Chondrocyte (in vitro differentiated cells): ENCODE data around the gene TMEM59L. TPM values are rescaled to one million over a fixed set of nuclear protein-coding genes. Genes with fewer than 3 reads are reported as not detected.

ENCODE experiments used
- DNase-seq: peaks from one replicate; pipeline ENCODE4 v3.0.0; 2021; ENCODE audit warnings: mixed read lengths, low spot score
- H3K27ac Mint-ChIP-seq: one replicate; pipeline ENCODE4 v1.8.0; 2021; ENCODE audit warnings: mild to moderate bottlenecking, moderate library complexity, mixed read lengths; ENCODE audit not compliant: unreplicated experiment
- H3K27me3 Mint-ChIP-seq: 2 replicates; pipeline ENCODE4 v1.8.0; 2021; ENCODE audit warnings: low read depth, mixed read lengths
- H3K36me3 Mint-ChIP-seq: 2 replicates; pipeline ENCODE4 v1.8.0; 2021; ENCODE audit warnings: low read depth, mixed read lengths
- H3K4me1 Mint-ChIP-seq: 2 replicates; pipeline ENCODE4 v1.8.0; 2021; ENCODE audit warnings: low read depth, mild to moderate bottlenecking, mixed read lengths
- H3K4me3 Mint-ChIP-seq: one replicate; pipeline ENCODE4 v1.8.0; 2021; ENCODE audit warnings: mild to moderate bottlenecking, moderate library complexity, mixed read lengths; ENCODE audit not compliant: unreplicated experiment
- H3K9me3 Mint-ChIP-seq: 2 replicates; pipeline ENCODE4 v1.8.0; 2021; ENCODE audit warnings: low read depth, mixed read lengths
- CTCF ChIP-seq: fragments of 200-600 bp; sonication (generic); IDR thresholded peaks from 2 replicates; pipeline ENCODE4 v1.5.0; 2021; ENCODE audit warnings: antibody characterized with exemption, mild to moderate bottlenecking, moderate library complexity
- total RNA-seq: library from RNA; stranded (reverse); gene quantifications from 3 replicates; pipeline ENCODE4 v1.2.1, GENCODE V29; 2021

The TMEM59L gene
- total RNA-seq, 1 donor from 2014 or later, result 4.8 TPM

GRCh38 chr19:18659281-18660050, 46.8 kb downstream of the TMEM59L start:
- Mint-ChIP-seq H3K27me3 (no peaks in the 10 kb centered on the region), H3K4me1 (peaks cover 72% of the 10 kb centered on the region), H3K4me3 (no peak overlapping the region), H3K9me3 (no peaks in the 10 kb centered on the region), H3K36me3 (no peaks in the 10 kb centered on the region), H3K27ac (peak overlapping the region; percentile 89)
- no peak for TF ChIP-seq CTCF
- DNase-seq, result no peak

- Mint-ChIP-seq H3K4me3 (peak overlapping the region; percentile 6), H3K27ac (peak overlapping the region; percentile 89), H3K9me3 (no peaks in the 10 kb centered on the region), H3K27me3 (no peaks in the 10 kb centered on the region), H3K4me1 (peaks cover 72% of the 10 kb centered on the region), H3K36me3 (no peaks in the 10 kb centered on the region)
- TF ChIP-seq CTCF, result no peak
- no peak for DNase-seq
Measured at GRCh38 chr19:18660051-18660910, 47.6 kb downstream of the TMEM59L start.

GRCh38 chr19:18660939-18661670, 48.4 kb downstream of the TMEM59L start:
- peaks cover 72% of the 10 kb centered on the region for H3K4me1 Mint-ChIP-seq
- DNase-seq, result no peak
- H3K4me3 Mint-ChIP-seq, result no peak overlapping the region
- no peaks in the 10 kb centered on the region for H3K9me3 Mint-ChIP-seq
- H3K27me3 Mint-ChIP-seq, result no peaks in the 10 kb centered on the region
- no peaks in the 10 kb centered on the region for H3K36me3 Mint-ChIP-seq
- no peak for TF ChIP-seq CTCF
- peak overlapping the region; percentile 89 for H3K27ac Mint-ChIP-seq

GRCh38 chr19:18662972-18663732, 50.5 kb downstream of the TMEM59L start:
- no peaks in the 10 kb centered on the region for H3K9me3 Mint-ChIP-seq
- H3K36me3 Mint-ChIP-seq, result peaks cover 5% of the 10 kb centered on the region
- no peaks in the 10 kb centered on the region for H3K27me3 Mint-ChIP-seq
- TF ChIP-seq CTCF, result no peak
- H3K4me1 Mint-ChIP-seq, result peaks cover 57% of the 10 kb centered on the region
- H3K4me3 Mint-ChIP-seq, result no peak overlapping the region
- DNase-seq, result no peak
- peak overlapping the region; percentile 51 for H3K27ac Mint-ChIP-seq
